Ascending aorta (tissue), 2 donors: ENCODE measurements around the gene OR4F17. TPM values are rescaled to one million over a fixed set of nuclear protein-coding genes. Genes with fewer than 3 reads are reported as not detected.
"Not testable (repeated sequence)": the region's sequence is repeated elsewhere in the genome, so short reads cannot be mapped to it uniquely, and the experiment has no call there.

ENCODE experiments used
- DNase-seq, 2 donors: peaks; one replicate each; pipeline ENCODE4 v3.0.0-alpha.2; 2019; ENCODE audit warnings: low spot score in 2 of 2
- H3K27ac ChIP-seq, 2 donors: fragments of 200-600 bp; sonication (generic); one replicate each; pipeline ENCODE4 v1.5.1; 2016 to 2017; ENCODE audit warnings: mild to moderate bottlenecking in 1 of 2
- H3K27me3 ChIP-seq: fragments of 200-600 bp; sonication (generic); one replicate; pipeline ENCODE4 v1.5.1; 2017
- H3K36me3 ChIP-seq, 2 donors: fragments of 200-600 bp; sonication (generic); one replicate each; pipeline ENCODE4 v1.5.1; 2016
- H3K4me1 ChIP-seq, 2 donors: fragments of 200-600 bp; sonication (generic); one replicate each; pipeline ENCODE4 v1.5.1; 2016 to 2017; ENCODE audit warnings: mild to moderate bottlenecking in 1 of 2
- H3K4me3 ChIP-seq, 2 donors: fragments of 200-600 bp; sonication (generic); one replicate each; pipeline ENCODE4 v1.5.1; 2016 to 2017; ENCODE audit warnings: mild to moderate bottlenecking in 1 of 2
- H3K9me3 ChIP-seq, 2 donors: fragments of 200-600 bp; sonication (generic); one replicate each; pipeline ENCODE4 v1.5.1; 2016
- intact Hi-C: fragments of 100-400 bp; cut with DNase I; formaldehyde crosslinking; loops from one replicate; pipeline ENCODE4 v1.15.1; 2023
- total RNA-seq: library from RNA; depleted of rRNA; stranded (reverse); fragments of >200 nt; gene quantifications from one replicate; pipeline ENCODE4 v1.1.0, GENCODE V29; 2016

The OR4F17 gene
- not detected for total RNA-seq

DNA sequence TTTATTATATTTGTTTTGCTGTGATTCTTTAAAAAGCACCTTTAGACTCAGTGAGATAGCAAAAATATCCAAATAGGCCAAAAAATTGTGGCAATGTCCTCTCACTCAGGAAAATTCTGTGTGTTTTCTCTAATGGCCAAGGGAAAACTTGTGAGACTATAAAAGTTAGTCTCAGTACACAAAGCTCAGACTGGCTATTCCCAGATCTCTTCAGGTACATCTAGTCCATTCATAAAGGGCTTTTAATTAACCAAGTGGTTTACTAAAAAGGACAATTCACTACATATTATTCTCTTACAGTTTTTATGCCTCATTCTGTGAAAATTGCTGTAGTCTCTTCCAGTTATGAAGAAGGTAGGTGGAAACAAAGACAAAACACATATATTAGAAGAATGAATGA is at the start of gene OR4F17:
TSS of gene OR4F17 (plus strand) at position 301 of the 400 bp plus-strand sequence. CDS start 3,575 bp downstream, outside the sequence.
- H3K27ac ChIP-seq, intact Hi-C loops, H3K27me3 ChIP-seq: not testable (repeated sequence)

GRCh38 chr19:70793-71192 is 36.1 kb upstream of the OR4F17 start:
- H3K4me1 ChIP-seq, intact Hi-C loops, H3K9me3 ChIP-seq, H3K36me3 ChIP-seq, DNase-seq, H3K27me3 ChIP-seq, H3K27ac ChIP-seq: not testable (repeated sequence)
- H3K4me3 ChIP-seq: peak overlapping the region in 1 of 2 donors; percentile 49

More for the DNA sequence above, at the start of gene OR4F17:
- H3K4me1 ChIP-seq, H3K4me3 ChIP-seq, H3K36me3 ChIP-seq, H3K9me3 ChIP-seq, DNase-seq: not testable (repeated sequence)

- not testable (repeated sequence) for H3K4me1 ChIP-seq
These were observed 24.0 kb upstream of the OR4F17 start for GRCh38 chr19:82864-83263.

GRCh38 chr19:83626-84025 is 23.3 kb upstream of the OR4F17 start:
- H3K9me3 ChIP-seq, H3K4me1 ChIP-seq, DNase-seq, H3K27me3 ChIP-seq, H3K4me3 ChIP-seq, H3K27ac ChIP-seq, H3K36me3 ChIP-seq, intact Hi-C loops: not testable (repeated sequence)

More at GRCh38 chr19:82864-83263, 24.0 kb upstream of the OR4F17 start:
- DNase-seq, intact Hi-C loops, H3K9me3 ChIP-seq, H3K36me3 ChIP-seq, H3K4me3 ChIP-seq, H3K27me3 ChIP-seq, H3K27ac ChIP-seq: not testable (repeated sequence)

DNA sequence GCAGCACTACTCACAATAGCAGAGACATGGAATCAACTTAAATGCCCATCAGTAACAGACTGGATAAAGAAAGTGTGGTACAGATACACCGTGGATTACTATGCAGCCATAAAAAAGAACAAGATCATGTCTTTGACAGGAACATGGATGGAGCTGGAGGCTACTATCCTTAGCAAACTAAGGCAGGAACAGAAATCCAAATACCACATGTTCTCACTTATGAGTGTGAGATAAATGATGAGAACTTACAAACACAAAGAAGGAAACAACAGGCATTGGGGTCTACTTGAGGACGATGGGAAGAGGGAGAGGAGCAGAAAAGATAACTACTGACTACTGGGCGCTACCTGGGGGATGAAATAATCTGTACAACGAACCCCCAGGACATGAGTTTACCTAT is 16.2 kb upstream of the OR4F17 start:
- H3K4me1 ChIP-seq, intact Hi-C loops, H3K27me3 ChIP-seq, H3K4me3 ChIP-seq, H3K27ac ChIP-seq, H3K36me3 ChIP-seq, DNase-seq, H3K9me3 ChIP-seq: not testable (repeated sequence)

- DNase-seq, H3K27ac ChIP-seq, H3K36me3 ChIP-seq, H3K4me3 ChIP-seq, H3K4me1 ChIP-seq, H3K9me3 ChIP-seq, intact Hi-C loops, H3K27me3 ChIP-seq: not testable (repeated sequence)
These were observed 12.1 kb upstream of the OR4F17 start for GRCh38 chr19:94794-95193.

GRCh38 chr19:97647-98046 is 9.3 kb upstream of the OR4F17 start:
- H3K9me3 ChIP-seq, H3K4me3 ChIP-seq, H3K4me1 ChIP-seq, intact Hi-C loops, H3K27ac ChIP-seq, DNase-seq, H3K27me3 ChIP-seq, H3K36me3 ChIP-seq: not testable (repeated sequence)

DNA sequence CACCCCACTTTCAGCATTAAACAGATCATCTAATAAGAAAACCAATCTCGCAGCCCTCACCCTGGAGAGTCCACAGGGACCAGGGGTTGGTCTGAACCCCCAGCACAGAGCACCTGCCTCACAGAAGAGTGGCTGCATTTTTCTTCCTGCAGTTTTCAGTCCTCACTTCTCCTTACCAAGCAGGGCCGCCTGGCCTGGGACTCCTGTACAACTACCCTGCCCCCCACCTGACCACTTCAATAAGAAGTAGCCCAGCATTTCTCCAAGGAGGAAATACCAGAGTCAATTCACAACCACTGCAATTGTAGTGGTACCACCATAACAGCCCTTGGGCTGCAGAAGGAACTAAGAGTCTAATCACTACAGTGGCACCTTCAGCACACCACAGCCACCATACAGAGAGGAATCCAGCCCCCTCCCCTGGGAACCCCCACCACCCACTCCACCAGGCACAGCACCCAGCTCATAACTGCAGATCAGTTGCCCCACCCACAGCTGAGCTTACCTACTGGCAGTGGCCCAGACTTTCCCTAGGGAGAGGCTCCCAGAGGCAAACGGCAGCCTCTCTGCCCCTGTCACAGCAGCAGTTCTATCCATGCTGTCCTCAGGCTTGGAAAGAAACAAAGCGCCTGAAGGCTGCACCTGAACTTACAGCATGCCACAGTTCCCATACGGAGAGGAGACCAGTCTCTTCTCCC is 13.7 kb downstream of the OR4F17 start:
- H3K4me1 ChIP-seq, H3K27me3 ChIP-seq, H3K9me3 ChIP-seq, DNase-seq, H3K36me3 ChIP-seq, H3K27ac ChIP-seq, H3K4me3 ChIP-seq, intact Hi-C loops: not testable (repeated sequence)

Other genes with a start within 250 kb of the OR4F17 start
- gene PLPP2, start 184.3 kb downstream of the OR4F17 start, total RNA-seq: 55.3 TPM
- 128 TPM for gene MIER2, start 237.7 kb downstream of the OR4F17 start, total RNA-seq